ENCODE measurements around the gene SIM2.

Gene SIM2

GRCh38 chr21:36700295-36700970 is 1.5 kb downstream of the SIM2 start:
- in situ Hi-C loops (cut with MboI; ENCODE audit: low sequenced_read_pairs): no loop called here

- in situ Hi-C loops (cut with MboI; ENCODE audit: low sequenced_read_pairs): no loop called here
These were observed 2.2 kb downstream of the SIM2 start for GRCh38 chr21:36700971-36701755.

GRCh38 chr21:36701756-36702621 is 3.1 kb downstream of the SIM2 start:
- in situ Hi-C loops (cut with MboI; ENCODE audit: low sequenced_read_pairs): no loop called here

GRCh38 chr21:36702622-36702968 is 3.7 kb downstream of the SIM2 start:
- in situ Hi-C loops (cut with MboI; ENCODE audit: low sequenced_read_pairs): no loop called here

GRCh38 chr21:36703123-36703522 is 4.2 kb downstream of the SIM2 start:
- in situ Hi-C loops (cut with MboI; ENCODE audit: low sequenced_read_pairs): no loop called here

GRCh38 chr21:36703626-36704280 is 4.8 kb downstream of the SIM2 start:
- in situ Hi-C loops (cut with MboI; ENCODE audit: low sequenced_read_pairs): no loop called here

- in situ Hi-C loops (cut with MboI; ENCODE audit: low sequenced_read_pairs): no loop called here
These were observed 5.5 kb downstream of the SIM2 start for GRCh38 chr21:36704281-36704957.

GRCh38 chr21:36704958-36705678 is 6.2 kb downstream of the SIM2 start:
- in situ Hi-C loops (cut with MboI; ENCODE audit: low sequenced_read_pairs): no loop called here

GRCh38 chr21:36705679-36706481 is 7.0 kb downstream of the SIM2 start:
- in situ Hi-C loops (cut with MboI; ENCODE audit: low sequenced_read_pairs): no loop called here

- in situ Hi-C loops (cut with MboI; ENCODE audit: low sequenced_read_pairs): no loop called here
These were observed 7.6 kb downstream of the SIM2 start for GRCh38 chr21:36706482-36706852.

- in situ Hi-C loops (cut with MboI; ENCODE audit: low sequenced_read_pairs): no loop called here
These were observed 8.2 kb downstream of the SIM2 start for GRCh38 chr21:36706951-36707762.

GRCh38 chr21:36707763-36708285 is 8.9 kb downstream of the SIM2 start:
- in situ Hi-C loops (cut with MboI; ENCODE audit: low sequenced_read_pairs): no loop called here

GRCh38 chr21:36708286-36709029 is 9.5 kb downstream of the SIM2 start:
- in situ Hi-C loops (cut with MboI; ENCODE audit: low sequenced_read_pairs): no loop called here

GRCh38 chr21:36709030-36709867 is 10.3 kb downstream of the SIM2 start:
- in situ Hi-C loops (cut with MboI; ENCODE audit: low sequenced_read_pairs): no loop called here

- in situ Hi-C loops (cut with MboI; ENCODE audit: low sequenced_read_pairs): no loop called here
These were observed 11.2 kb downstream of the SIM2 start for GRCh38 chr21:36709868-36710728.

GRCh38 chr21:36710729-36711048 is 11.8 kb downstream of the SIM2 start:
- in situ Hi-C loops (cut with MboI; ENCODE audit: low sequenced_read_pairs): no loop called here

All from hTERT RPE-1 (cell line).